ENCODE results near the gene KLF7.
A peak's percentile ranks its signal among the peaks of the same experiment; 100 is the strongest.

The KLF7 gene

DNA sequence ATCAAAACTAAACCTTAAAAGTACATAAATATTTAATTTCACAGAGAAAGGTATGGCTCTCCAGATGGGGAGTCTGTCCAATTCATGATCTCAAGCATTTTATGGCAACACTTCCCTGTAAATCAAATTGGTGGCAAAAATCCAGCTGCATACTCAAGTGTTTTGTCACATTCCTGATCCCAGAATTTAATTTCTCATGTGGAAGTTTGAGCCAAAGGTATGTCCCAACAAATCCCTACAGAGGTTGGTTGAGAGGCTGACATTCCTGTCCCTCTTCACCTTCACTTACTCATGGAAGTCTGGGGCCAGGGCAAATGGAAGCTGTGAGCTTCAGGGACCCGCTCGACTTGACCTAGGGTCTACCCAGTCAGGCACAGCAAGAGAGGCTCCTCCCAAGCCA is 17.7 kb downstream of the KLF7 start:
- no peak for DNase-seq

- DNase-seq, result no peak
Observed at GRCh38 chr2:207144173-207144785, 21.5 kb downstream of the KLF7 start.

DNA sequence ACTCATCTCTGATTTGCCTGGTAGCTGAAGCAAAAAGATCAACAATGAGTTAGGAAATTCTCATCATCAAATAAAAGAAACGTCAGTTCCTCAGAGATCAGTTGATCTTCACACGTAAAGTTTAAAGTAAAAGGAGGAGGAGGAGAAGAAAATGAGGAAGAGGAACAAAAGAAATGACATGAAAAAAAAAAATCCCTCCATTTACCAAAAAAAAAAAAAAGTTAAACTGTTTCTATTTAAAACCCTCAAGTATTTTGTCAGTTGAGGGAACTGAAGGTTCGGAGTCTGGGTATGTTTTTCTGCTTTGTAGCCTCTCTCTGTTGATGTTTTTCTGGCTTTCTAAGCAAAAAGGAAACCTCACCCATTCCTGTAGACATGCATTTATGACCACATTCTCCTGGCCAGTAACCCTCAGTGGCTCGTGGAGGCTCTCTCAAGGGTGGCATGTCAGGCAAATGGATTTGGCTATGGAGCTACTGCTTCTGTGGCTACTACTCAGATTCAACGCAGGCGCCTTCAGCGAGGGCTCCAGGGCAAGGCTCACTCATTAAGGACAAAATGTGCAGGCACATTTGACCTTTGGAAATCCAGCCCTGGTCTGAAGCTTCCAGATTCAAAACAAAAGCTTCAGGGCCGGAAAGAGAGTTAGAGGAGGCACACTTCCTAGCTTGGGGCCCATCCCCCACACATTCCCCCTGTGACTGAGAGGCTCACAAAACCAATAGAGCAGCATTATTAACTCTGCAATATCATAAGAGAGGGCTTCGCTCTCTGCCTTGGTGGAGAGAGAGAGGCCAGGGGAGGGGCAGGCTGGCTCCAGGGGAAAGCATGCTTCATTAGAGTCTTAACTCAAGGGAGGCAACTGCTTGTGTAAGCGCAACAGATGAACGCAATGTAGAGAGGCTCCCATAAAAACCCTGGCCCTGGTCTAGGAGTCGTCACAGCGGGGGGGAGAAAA is 22.3 kb downstream of the KLF7 start:
- DNase-seq, result no peak

GRCh38 chr2:207142461-207142860 is 23.3 kb downstream of the KLF7 start:
- no peak for DNase-seq

DNA sequence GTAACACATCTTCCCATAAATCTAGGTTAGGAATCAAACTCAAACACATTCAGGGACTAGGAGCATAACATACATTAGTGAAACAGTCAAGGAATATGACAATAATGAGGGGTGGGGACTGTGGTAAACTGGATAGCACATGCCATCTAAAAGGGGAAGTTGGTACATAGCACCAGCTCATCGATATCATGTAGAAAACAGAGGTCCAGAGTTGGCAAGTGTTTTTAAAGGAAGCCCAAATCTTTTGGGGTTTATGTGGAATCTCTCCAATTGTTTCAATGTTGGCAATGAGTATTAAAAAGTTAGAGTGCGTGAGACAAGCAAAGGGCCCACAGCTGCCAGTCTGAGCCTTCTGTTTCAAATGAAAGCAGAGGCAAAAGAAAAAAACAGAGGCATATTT is 24.4 kb downstream of the KLF7 start:
- no peak for DNase-seq

DNA sequence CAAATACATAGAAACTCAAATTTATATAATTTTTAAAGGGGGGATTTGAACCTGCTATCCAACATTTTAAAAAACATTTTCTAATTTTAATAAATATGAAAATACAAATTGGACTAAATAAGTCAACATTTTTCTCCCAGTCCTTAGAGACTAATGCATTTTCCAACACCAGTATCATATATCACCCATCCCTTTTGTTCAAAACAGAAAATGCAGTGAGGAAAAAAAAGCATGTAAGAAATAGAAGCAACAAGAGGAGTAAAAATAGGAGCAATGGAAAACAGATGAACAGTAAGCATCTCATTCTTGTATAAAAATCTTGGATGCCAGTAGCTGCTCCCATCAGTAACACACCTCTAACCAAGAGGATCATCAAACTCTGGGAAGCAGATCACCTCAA is 25.5 kb downstream of the KLF7 start:
- DNase-seq, result no peak

DNA sequence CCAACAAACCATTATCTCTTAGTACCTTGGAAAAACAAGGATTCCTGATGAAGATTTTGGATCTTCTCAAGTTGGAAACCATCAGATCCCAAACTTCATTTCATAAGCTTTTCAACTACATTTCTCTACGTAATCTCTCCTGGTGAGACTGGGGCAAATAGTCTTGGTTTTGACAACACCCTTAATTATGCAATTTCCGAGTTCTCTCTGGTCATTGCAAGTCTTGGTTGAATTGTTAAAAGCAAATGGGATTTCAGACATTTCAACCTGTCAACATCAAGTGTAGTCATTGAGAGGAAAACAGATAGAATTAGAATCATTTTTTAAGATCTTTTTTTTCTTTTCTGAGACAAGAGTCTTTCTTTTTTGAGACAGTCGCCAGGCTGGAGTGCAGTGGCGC is 26.2 kb downstream of the KLF7 start:
- no peak for DNase-seq

DNA sequence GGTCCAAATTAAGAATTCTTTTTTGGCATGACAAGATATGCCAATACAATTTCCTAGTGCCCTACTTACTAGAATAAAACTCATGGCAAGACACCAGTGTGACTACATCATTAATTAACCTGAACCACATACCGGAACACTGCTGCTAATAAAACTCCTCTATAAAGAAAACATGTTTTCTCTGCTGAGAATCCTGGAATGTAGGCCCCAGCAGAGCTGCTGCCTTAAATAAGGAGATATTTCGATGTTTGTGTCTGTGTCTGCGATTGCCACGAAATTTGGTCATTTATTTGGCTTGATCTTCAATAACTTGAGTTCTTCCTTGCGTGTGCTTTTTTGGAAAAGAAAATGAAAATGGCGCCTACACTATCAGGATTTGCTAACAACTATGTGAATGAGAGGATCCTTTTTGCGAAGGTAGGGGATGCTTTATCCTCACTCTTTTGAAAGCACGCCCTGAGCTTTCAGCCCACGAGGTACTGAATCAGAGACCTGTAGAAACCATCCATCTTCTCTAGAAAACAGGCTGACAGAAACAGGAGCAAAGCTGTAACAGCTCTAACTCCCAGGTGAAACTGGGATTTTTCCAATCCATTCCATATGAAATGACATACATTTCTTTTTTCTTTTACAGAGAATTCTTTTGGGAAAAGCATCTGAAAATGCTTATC is 27.0 kb downstream of the KLF7 start:
- DNase-seq, result no peak

- no peak for DNase-seq
Observed at GRCh38 chr2:207137596-207138337, 28.0 kb downstream of the KLF7 start.

DNA sequence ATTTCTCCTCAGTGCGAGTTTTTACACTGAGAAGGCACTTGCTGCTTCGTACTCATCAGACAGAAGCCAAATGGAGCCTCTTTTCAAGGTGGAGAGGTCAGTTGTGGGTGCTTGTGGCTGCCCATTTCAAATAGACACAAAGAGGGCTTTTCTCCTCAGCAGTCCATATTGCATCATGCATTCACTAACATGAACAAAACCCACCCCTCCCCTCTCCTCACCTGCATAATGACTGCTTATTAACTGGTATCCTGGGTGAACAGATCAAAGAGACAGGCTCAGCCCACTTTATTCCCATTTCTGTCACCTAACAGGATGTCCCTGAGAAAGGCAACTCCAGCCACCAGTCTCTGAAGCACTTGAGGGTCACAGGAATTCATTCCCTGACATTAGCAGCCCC is 28.9 kb downstream of the KLF7 start:
- DNase-seq, result no peak

DNA sequence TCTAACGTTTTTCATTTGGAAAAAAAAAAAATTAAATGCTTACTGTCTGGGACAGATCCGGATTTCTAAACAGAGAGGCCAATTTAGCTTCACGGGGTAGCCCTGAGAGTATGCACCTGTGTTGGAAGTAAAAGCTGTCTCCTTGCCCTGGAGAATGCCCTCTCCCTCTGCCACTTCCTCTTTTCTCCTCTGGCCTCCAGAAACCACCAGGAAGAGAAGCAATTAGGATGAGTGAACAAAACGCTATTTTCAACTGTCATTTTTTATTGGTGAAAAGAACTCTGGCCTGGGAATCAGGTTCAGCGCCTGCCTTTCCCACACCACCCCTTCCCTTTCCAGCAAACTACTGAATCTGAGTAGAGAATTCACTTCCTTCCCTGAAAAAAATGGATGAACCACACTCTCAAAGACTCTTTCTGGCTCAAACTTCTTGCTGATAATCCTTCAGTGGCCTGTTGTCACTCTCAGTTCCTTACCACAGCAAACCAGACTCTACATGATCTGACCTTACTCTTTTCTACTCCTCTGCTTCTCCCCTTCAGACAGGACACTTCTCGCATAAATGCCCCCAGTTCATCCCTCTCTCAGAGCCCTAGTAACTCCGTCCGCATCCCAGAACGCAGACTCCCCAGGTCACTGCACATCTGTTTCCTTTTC is 29.8 kb downstream of the KLF7 start:
- no peak for DNase-seq

DNA sequence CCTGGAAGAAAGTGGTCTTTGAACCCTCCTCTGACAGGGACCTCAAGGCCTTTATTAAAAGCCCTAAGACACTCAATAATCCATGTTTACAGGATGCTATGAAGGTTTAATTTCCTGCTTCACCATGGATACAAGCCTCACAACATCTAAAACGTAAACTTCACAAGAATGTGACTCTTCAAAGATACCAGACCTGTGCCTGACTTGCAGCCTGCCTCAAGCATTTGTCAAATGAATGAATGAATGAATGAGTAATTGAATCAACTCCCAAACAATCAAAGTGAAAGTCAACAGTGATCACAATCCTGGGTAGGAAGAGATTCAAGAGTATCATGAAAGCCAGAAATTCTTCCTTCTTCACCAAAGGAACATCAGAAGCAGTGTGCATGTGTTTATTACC is 30.4 kb downstream of the KLF7 start:
- DNase-seq, result no peak

GRCh38 chr2:207133820-207134519 is 31.8 kb downstream of the KLF7 start:
- DNase-seq, result no peak

DNA sequence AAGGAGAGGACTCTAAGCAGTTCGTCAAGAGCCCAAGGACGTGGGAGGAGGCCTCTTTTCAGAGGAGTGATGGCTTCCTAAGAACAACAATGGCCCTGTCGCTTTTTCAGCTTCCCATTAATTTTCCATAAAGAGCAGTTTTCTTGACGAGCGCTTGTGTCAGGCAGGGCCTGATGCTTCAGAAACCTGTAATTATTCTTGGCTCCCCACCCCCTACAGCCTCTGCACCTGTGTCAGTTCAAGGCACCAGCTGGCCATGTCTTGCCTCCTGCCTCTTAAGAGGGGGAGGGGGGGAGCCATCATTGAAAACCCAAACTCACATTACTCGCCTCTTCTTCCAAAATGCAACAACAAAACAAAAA is 32.3 kb downstream of the KLF7 start:
- DNase-seq, result peak; percentile 16

- DNase-seq, result no peak
Observed at GRCh38 chr2:207132019-207132418, 33.7 kb downstream of the KLF7 start.

DNA sequence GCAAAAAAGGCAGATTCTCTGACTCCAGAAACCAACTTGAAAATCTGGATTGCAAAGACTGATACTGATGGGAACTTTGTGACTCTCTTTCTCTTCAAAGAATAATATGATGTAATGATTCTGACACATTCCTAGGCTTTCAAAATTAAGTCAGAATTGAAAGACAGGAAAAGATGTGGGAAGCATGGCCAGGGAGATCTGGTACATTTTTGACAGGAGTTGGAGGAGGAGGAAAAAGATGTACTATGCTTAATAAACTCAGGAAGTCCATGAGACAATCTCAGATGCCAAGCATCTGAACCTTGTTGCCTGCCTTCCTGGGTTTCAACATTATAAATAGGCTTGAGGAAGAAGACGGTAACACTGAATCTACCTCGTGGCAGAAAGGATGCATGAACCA is 34.2 kb downstream of the KLF7 start:
- DNase-seq, result no peak

DNA sequence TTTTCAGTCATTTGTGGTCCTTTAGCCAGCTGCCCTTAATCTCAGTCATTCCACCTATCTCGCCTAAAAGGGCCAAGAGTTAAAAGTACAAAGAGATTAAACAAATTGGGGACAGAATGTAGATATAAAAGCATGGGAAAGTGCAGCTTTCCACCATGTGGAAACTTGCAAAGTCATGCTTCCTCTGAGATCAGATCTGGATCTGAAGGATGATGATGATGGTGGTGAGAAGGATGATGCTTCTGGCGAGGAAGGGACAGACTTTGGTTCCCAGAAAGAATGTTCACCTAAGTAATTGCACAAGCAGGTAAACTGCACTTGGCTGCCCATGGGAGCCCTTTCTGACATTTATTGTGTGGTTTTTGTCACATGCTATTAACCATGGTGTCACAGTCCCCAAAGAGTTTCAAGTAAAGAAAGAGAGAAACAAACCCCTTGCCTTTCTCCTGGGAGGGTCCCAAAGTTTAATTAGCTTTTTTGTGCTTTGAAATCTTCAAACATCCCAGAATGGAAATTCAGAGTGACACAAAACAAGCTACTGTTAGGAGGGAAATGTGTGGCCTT is 34.7 kb downstream of the KLF7 start:
- DNase-seq, result no peak

- no peak for DNase-seq
Observed at GRCh38 chr2:207129821-207130220, 35.9 kb downstream of the KLF7 start.

GRCh38 chr2:207128867-207129266 is 36.9 kb downstream of the KLF7 start:
- no peak for DNase-seq

DNA sequence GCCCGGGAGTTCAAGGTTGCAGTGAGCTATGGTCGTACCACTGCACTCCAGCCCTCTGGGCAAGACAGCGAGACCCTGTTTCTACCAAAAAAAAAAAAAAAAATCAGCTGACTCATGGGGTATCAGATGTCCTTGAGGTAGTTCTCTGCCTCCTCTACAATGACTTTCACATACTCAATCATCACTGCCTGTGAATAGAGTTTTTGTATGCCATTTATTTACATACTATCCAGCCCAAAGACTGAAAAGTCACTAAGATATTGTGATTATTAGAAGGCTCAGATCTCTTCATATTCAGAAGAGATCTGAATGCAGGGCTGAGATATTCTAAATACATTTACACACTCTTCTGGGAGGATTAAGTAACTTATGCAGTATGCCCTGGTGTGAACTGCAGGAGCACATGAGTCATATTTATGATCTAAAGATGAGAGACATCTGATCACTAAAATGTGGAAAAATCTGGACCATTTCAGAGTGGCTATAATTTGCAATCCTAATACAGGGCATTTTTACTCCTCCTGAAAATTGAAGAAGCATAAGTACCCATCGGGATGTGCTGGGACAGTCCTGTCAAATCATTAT is 38.9 kb downstream of the KLF7 start:
- no peak for DNase-seq

DNA sequence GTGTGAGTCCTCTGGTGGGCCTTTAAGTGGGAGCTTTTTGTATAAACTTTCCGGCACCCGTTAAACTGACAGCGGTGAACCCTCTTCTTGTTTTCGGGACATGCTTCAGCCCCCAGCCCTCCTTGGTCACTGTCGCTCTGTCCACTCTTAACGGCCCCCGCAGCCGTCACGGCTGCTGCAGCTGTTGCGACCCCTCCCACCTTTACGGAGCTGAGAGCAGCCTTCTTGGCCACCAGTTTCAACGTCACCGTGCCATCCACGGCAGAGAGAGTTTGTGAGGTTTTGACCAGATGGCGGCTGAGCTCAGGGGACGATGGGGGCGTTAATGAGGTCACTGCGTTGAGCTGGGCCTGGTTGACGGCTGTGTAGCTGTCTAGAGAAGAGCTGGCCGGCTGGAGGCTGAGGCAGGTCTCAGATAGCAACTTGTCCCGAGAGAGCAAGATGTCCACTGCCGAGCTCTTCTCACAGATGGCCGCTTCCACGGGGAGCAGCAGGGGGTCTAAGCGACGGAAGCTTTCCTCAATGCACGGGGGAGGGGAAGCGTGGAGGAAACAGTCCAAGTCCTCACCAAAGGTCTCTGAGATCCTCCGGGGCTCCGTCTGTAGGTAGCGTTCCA is 41.9 kb downstream of the KLF7 start:
- no peak for DNase-seq

Data from NCI-H1092 (cell line).